Mesothelial cell of epicardium (in vitro differentiated cells): ENCODE data around the gene KMT2D. TPM values are rescaled to one million over a fixed set of nuclear protein-coding genes. Genes with fewer than 3 reads are reported as not detected.
"Not testable (repeated sequence)": the region's sequence is repeated elsewhere in the genome, so short reads cannot be mapped to it uniquely, and the experiment has no call there.

ENCODE experiments used
- DNase-seq, 2 experiments: peaks; one replicate each; pipeline ENCODE4 v3.0.0; 2021; ENCODE audit warnings: low spot score in 2 of 2; ENCODE audit not compliant: unreplicated experiment in 2 of 2
- H3K27ac Mint-ChIP-seq: 2 replicates; pipeline ENCODE4 v1.8.0; 2021; ENCODE audit warnings: mixed read lengths
- H3K27me3 Mint-ChIP-seq: 2 replicates; pipeline ENCODE4 v1.8.0; 2021; ENCODE audit warnings: low read depth, mixed read lengths
- H3K36me3 Mint-ChIP-seq: 2 replicates; pipeline ENCODE4 v1.8.0; 2021; ENCODE audit warnings: mixed read lengths
- H3K4me1 Mint-ChIP-seq: 2 replicates; pipeline ENCODE4 v1.8.0; 2021; ENCODE audit warnings: mixed read lengths
- H3K4me3 Mint-ChIP-seq: 2 replicates; pipeline ENCODE4 v1.8.0; 2021; ENCODE audit warnings: mild to moderate bottlenecking, moderate library complexity, mixed read lengths
- H3K9me3 Mint-ChIP-seq: 2 replicates; pipeline ENCODE4 v1.8.0; 2021; ENCODE audit warnings: mixed read lengths
- total RNA-seq: library from RNA; stranded (reverse); gene quantifications from 3 replicates; pipeline ENCODE4 v1.2.1, GENCODE V29; 2021
- TF ChIP-seq, protein P1 (sequence below): fragments of 200-600 bp; sonication (generic); IDR thresholded peaks from one replicate; pipeline ENCODE4 v1.5.0; 2021; ENCODE audit warnings: antibody characterized with exemption; ENCODE audit not compliant: unreplicated experiment

The KMT2D gene
- total RNA-seq, 1 donor from 2014 or later: 136 TPM

DNA sequence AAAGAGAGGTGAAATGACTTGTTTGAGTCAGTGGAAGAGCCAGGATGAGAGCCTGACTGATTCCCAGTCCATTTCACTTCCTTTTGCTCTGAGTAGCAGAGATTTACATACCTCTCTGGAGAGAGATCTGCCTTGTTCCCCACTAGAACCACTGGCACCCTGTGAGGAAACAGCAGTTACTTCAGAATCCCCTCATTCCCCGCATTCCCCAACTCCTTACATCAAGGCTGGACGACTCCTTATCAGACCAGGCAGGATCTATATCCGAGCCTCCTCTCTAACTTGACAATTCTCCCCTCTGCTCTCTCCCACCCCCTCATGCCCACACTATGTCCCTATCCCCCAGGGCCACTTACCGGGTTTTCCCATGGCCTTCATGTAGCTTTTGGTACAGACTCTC, 5.5 kb upstream of the KMT2D start:
- peaks cover 20% of the 10 kb centered on the region for H3K4me1 Mint-ChIP-seq
- DNase-seq: no peak
- H3K9me3 Mint-ChIP-seq: no peaks in the 10 kb centered on the region
- no peak overlapping the region for H3K4me3 Mint-ChIP-seq
- TF ChIP-seq, protein P1, sequence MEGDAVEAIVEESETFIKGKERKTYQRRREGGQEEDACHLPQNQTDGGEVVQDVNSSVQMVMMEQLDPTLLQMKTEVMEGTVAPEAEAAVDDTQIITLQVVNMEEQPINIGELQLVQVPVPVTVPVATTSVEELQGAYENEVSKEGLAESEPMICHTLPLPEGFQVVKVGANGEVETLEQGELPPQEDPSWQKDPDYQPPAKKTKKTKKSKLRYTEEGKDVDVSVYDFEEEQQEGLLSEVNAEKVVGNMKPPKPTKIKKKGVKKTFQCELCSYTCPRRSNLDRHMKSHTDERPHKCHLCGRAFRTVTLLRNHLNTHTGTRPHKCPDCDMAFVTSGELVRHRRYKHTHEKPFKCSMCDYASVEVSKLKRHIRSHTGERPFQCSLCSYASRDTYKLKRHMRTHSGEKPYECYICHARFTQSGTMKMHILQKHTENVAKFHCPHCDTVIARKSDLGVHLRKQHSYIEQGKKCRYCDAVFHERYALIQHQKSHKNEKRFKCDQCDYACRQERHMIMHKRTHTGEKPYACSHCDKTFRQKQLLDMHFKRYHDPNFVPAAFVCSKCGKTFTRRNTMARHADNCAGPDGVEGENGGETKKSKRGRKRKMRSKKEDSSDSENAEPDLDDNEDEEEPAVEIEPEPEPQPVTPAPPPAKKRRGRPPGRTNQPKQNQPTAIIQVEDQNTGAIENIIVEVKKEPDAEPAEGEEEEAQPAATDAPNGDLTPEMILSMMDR: no peak
- peaks cover 12% of the 10 kb centered on the region for H3K27me3 Mint-ChIP-seq
- H3K27ac Mint-ChIP-seq: no peak overlapping the region
- H3K36me3 Mint-ChIP-seq: no peaks in the 10 kb centered on the region

- Mint-ChIP-seq H3K9me3 (no peaks in the 10 kb centered on the region), H3K27me3 (peaks cover 12% of the 10 kb centered on the region), H3K36me3 (no peaks in the 10 kb centered on the region), H3K4me3 (no peak overlapping the region), H3K27ac (no peak overlapping the region), H3K4me1 (peaks cover 17% of the 10 kb centered on the region)
- DNase-seq: no peak
- TF ChIP-seq, protein P1: no peak
Observed at GRCh38 chr12:49064767-49065152, 4.2 kb upstream of the KMT2D start.

- not testable (repeated sequence) for H3K36me3 Mint-ChIP-seq, DNase-seq, H3K9me3 Mint-ChIP-seq, H3K27ac Mint-ChIP-seq, H3K27me3 Mint-ChIP-seq
- H3K4me1 Mint-ChIP-seq: peaks cover 33% of the 10 kb centered on the region
- peak overlapping the region; percentile 95 for H3K4me3 Mint-ChIP-seq
Observed at GRCh38 chr12:49061916-49062315, 1.3 kb upstream of the KMT2D start.

DNA sequence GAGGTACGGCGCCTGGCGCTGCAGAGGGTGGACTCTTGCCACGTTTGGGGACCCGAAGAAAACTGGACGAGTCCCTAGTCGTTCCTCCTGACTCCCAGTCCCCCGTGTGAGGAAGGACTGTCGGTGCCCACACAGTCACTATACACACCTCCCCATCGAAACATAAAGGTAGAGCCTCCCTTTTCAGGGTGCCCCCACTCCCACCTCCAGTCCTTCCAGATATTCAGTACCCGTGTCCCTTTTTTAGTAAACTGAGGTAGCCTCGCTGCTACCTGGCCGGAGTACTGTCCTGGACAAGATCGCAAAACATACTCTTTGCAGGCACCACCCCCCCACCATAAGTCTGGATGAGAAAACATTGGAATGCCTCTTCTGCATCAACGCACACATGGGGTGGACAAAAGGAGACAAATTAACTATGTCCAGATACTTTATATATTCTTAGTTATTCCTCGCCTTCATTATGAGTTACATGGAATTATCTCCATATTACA, 610 bp upstream of the KMT2D start:
- no peak for DNase-seq
- Mint-ChIP-seq H3K4me3 (peak overlapping the region; percentile 95), H3K27me3 (no peaks in the 10 kb centered on the region), H3K27ac (peak overlapping the region; percentile 98), H3K9me3 (no peaks in the 10 kb centered on the region), H3K36me3 (no peaks in the 10 kb centered on the region), H3K4me1 (peaks cover 40% of the 10 kb centered on the region)
- TF ChIP-seq, protein P1: no peak

- Mint-ChIP-seq H3K4me3 (peak overlapping the region; percentile 96), H3K27me3 (no peaks in the 10 kb centered on the region), H3K9me3 (no peaks in the 10 kb centered on the region), H3K36me3 (peaks cover 7% of the 10 kb centered on the region), H3K4me1 (peaks cover 47% of the 10 kb centered on the region), H3K27ac (peak overlapping the region; percentile 95)
- TF ChIP-seq, protein P1: no peak
- DNase-seq: peak in 1 of 2 experiments; percentile 69
Observed at GRCh38 chr12:49059299-49060171, 1.1 kb downstream of the KMT2D start.

DNA sequence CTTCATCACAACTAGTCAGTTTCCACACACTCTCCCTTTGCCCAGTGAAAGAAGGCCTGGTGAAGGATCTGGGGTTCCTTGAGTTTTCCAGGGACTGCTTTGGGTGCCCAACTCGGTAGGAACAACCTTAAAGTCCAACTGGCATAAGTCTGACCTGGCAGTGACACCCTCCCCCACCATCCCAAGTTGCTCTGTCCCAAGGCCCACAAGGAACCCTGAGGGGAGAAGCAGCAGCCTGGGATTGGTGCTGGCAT, 1.6 kb downstream of the KMT2D start:
- Mint-ChIP-seq H3K36me3 (peaks cover 7% of the 10 kb centered on the region), H3K4me1 (peaks cover 45% of the 10 kb centered on the region), H3K27me3 (no peaks in the 10 kb centered on the region), H3K4me3 (peak overlapping the region; percentile 96), H3K27ac (peak overlapping the region; percentile 95), H3K9me3 (no peaks in the 10 kb centered on the region)
- no peak for DNase-seq
- TF ChIP-seq, protein P1: no peak
